HG03457 (cell line): ENCODE data around the gene CYP21A2.
"Not testable (repeated sequence)": the region's sequence is repeated elsewhere in the genome, so short reads cannot be mapped to it uniquely, and the experiment has no call there.

ENCODE experiments used
- ATAC-seq: cut with Tn5 transposase; IDR thresholded peaks from one replicate; pipeline ENCODE4 v1.9.1; 2021; ENCODE audit warnings: moderate number of reproducible peaks; ENCODE audit not compliant: unreplicated experiment

Gene CYP21A2

DNA sequence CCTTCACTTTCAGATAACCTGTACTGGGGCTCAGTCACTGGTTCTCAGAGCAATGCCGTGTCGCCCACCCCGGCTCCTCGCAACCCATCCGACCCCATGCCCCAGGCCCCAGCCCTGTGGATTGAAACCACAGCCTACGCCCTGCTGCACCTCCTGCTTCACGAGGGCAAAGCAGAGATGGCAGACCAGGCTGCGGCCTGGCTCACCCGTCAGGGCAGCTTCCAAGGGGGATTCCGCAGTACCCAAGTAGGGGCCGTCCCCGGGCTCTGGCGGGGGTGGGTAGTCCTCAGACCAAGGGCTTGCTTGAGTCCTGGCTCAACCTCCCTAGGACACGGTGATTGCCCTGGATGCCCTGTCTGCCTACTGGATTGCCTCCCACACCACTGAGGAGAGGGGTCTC is 8.7 kb upstream of the CYP21A2 start:
- not testable (repeated sequence) for ATAC-seq

DNA sequence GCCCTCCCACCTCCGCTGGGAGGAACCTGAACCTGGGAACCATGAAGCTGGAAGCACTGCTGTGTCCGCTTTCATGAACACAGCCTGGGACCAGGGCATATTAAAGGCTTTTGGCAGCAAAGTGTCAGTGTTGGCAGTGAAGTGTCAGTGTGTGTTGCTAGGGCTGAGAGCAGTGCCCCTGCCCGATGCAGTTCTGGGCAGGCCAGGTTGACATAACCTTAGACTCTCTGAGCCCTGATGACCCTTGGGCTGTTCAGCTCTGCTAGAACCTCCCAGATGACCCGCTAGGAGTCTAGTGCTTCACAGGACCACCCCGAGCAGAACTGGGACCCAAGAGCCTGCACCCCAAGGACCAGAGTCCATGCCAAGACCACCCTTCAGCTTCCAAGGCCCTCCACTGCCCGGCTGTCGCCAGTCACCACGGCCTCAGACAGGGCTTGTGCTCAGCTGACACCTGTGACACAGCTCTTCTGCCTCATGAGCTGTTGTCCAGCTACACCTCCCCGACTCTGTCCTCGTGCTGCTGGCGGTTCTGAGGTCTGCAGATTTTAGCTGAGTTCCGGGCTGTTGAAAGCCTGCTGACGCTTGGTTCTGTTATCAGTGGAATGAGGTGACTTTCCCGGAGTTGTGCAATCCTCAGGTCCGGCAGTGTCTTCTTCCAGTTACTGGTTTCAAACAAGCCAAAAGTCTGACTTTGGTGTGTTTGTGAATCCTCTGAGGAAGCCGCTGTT is 2.8 kb upstream of the CYP21A2 start:
- ATAC-seq = not testable (repeated sequence)

DNA sequence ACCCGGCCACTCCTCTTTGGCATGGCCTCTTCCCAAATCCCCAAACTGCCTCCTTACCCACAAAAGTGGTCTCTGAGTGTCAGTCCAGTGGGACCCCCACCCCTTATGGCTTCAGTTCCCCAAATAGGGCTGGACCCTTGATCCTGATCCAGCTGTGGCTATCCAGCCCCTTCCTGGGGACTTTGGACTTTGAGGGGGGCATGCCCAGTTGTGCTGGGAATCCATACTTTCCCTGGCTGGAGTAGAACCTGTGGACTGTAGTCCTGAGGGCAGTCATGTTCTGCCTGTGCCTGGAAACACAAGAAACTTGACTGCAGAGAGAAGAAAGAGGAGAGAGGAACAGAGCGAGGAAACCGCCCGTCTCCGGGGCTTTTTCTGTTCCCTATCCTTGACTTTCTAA is 1.1 kb upstream of the CYP21A2 start:
- ATAC-seq = not testable (repeated sequence)

DNA sequence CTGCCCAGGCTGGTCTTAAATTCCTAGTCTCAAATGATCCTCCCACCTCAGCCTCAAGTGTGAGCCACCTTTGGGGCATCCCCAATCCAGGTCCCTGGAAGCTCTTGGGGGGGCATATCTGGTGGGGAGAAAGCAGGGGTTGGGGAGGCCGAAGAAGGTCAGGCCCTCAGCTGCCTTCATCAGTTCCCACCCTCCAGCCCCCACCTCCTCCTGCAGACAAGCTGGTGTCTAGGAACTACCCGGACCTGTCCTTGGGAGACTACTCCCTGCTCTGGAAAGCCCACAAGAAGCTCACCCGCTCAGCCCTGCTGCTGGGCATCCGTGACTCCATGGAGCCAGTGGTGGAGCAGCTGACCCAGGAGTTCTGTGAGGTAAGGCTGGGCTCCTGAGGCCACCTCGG is 663 bp downstream of the CYP21A2 start:
- ATAC-seq = not testable (repeated sequence)

DNA sequence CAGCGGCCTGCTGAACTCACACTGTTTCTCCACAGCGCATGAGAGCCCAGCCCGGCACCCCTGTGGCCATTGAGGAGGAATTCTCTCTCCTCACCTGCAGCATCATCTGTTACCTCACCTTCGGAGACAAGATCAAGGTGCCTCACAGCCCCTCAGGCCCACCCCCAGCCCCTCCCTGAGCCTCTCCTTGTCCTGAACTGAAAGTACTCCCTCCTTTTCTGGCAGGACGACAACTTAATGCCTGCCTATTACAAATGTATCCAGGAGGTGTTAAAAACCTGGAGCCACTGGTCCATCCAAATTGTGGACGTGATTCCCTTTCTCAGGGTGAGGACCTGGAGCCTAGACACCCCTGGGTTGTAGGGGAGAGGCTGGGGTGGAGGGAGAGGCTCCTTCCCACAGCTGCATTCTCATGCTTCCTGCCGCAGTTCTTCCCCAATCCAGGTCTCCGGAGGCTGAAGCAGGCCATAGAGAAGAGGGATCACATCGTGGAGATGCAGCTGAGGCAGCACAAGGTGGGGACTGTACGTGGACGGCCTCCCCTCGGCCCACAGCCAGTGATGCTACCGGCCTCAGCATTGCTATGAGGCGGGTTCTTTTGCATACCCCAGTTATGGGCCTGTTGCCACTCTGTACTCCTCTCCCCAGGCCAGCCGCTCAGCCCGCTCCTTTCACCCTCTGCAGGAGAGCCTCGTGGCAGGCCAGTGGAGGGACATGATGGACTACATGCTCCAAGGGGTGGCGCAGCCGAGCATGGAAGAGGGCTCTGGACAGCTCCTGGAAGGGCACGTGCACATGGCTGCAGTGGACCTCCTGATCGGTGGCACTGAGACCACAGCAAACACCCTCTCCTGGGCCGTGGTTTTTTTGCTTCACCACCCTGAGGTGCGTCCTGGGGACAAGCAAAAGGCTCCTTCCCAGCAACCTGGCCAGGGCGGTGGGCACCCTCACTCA is 1.4 kb downstream of the CYP21A2 start:
- ATAC-seq = not testable (repeated sequence)

DNA sequence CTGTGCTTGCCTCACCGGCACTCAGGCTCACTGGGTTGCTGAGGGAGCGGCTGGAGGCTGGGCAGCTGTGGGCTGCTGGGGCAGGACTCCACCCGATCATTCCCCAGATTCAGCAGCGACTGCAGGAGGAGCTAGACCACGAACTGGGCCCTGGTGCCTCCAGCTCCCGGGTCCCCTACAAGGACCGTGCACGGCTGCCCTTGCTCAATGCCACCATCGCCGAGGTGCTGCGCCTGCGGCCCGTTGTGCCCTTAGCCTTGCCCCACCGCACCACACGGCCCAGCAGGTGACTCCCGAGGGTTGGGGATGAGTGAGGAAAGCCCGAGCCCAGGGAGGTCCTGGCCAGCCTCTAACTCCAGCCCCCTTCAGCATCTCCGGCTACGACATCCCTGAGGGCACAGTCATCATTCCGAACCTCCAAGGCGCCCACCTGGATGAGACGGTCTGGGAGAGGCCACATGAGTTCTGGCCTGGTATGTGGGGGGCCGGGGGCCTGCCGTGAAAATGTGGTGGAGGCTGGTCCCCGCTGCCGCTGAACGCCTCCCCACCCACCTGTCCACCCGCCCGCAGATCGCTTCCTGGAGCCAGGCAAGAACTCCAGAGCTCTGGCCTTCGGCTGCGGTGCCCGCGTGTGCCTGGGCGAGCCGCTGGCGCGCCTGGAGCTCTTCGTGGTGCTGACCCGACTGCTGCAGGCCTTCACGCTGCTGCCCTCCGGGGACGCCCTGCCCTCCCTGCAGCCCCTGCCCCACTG is 2.3 kb downstream of the CYP21A2 start:
- ATAC-seq = not testable (repeated sequence)

DNA sequence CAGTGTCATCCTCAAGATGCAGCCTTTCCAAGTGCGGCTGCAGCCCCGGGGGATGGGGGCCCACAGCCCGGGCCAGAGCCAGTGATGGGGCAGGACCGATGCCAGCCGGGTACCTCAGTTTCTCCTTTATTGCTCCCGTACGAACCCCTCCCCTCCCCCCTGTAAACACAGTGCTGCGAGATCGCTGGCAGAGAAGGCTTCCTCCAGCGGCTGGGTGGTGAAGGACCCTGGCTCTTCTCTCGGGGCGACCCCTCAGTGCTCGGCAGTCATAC is 2.8 kb downstream of the CYP21A2 start:
- not testable (repeated sequence) for ATAC-seq

DNA sequence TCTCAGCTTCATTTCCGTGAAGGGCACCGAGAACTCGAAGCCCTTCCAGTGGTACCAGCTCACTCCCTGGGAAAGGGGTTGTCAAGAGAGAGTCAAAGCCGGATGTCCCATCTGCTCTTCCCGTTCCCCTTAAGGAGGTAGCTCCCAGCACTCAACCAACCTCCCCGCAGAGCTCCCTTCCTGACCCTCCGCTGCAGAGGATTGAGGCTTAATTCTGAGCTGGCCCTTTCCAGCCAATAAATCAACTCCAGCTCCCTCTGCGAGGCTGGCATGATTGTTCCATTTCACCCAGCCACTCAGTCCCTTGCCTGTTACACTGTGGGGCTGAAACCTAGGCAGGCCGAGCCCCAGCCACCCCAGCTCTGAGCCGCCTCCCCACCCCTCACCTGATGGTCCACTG is 3.2 kb downstream of the CYP21A2 start:
- ATAC-seq = not testable (repeated sequence)

DNA sequence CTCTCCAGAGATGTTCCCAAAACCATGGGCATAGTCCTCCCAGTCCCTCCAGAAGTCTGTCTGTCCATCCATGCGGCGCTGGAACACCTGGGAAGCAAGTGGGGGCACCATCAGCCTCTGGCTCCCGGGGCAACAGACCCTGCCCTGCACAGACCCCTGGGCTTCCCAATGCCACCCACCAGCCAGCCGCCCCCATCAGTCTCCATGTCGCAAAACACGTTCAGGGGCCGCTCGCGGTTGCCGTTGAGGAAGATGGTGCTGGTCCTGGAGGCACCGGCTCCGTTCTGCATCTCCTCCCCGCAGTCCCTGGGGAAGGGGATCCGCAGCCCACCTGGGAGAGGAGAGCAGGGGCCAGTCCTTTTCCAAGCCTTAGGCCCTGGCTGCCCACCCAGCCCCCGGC is 4.1 kb downstream of the CYP21A2 start:
- ATAC-seq = not testable (repeated sequence)

DNA sequence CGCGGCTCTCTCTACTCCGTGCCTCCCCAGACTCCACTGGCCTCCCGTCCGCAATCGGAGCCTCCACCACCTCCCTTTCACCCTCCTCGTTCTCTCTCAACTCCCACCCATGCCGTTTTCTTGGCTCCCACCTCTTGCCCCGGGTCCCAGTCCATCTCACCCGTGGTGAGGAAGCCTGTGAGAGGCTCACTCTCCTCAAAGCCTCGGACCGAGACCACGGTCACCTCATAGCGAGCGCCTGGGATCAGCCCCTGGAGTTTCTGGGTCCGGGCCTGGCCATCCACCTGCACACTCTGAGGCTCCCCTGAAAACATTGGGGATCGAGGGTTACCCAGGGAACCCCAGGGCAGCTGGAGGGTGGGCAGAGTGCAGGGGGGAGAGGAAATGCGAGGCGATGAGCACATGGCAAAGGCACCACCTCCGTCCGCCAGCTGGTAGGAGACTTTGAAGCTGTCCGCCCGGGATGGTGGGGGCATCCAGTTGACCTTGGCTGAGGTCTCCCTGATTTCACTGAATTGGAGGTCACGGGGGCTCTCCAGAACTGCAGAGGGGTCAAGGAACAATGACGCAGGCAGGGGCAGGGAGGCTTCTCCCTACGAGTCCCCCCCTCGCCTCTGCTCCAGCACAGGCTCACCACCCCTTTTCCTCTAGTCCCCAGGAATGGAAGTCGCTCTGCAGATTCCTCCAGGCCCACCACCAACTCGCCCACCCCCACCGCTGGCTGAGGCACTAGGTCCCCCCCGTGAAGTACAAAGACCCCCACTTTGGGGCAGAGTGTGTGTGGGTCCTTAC is 5.6 kb downstream of the CYP21A2 start:
- not testable (repeated sequence) for ATAC-seq

DNA sequence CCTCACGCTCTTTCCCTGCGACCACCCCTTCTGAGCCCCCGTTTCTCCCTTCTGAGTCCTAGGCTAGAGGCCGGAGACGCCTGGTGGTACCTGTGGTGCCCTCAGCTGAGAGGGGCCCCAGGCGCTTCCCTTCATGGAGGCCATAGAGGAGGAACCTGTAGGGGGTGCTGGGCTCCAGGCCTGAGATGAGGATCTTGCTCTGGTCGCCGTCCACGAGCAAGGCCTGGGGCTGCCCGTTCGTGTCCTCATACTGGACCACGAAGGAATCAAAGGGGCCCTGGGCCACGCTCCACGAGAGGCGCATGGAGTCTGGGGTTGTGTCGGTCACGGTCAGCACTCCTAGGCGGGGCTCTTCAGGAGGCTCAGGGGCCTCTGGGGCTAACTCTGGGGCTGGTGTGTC is 6.7 kb downstream of the CYP21A2 start:
- not testable (repeated sequence) for ATAC-seq

DNA sequence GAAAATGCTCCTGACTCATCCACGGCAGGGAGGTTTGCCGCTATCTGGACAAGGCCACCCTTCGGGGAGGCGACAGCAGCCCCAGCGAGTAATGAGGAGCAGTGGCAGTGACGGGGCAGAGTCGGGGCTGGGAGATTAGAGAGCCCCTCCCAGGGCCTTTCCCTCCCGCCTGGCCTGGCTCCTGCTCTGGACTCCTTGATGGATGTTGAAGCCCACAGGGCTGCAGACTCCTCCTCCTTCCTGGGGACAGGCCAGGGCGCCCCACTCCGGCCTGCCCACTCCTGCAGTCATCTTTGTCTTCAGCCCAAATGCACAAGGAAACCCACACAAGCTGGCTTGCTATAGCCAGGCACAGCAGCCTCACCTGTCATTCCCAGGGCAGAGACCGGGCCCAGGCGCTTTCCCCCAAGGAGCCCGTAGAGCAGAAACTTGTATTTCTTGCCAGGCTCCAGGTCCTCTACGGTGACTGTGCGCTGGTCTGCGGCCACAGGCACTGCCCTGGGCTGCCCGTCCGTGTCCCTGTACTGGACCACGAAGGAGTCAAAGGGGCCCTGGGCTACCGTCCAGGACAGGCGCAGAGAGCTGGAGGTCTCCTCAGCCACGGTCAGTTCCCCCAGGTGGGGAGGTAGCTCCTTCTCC is 7.7 kb downstream of the CYP21A2 start:
- no peak for ATAC-seq

DNA sequence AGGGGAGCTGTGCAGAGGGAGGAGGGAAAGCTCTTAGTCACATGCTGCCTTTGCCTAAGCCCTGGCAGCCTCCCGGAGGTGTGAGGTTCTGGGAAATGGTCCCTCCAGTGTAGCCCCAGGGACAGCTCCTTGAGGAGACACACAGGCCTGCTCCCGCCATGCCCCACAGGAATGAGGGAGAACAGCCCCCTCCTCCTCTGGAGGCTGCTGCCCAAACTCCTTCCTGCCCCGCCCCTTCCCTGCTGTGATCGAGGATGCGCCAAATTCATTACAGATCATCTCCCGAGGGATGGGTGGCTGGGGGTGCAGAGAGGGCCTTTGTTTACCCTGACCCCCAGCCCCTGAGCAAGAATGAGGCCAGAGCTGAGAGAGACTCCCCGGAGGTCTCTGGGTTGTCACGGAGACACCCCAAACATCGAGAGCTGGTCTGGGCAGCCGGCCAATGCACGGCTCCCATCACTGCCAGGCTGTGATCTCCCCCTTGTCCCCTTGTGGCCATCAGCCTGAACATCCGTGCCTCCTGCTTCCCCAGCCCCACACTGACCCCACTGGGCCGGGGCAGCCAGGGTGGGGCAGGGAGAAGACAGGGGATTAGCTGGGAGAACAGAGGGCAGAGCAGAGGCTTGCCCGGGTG is 8.4 kb downstream of the CYP21A2 start:
- no peak for ATAC-seq

DNA sequence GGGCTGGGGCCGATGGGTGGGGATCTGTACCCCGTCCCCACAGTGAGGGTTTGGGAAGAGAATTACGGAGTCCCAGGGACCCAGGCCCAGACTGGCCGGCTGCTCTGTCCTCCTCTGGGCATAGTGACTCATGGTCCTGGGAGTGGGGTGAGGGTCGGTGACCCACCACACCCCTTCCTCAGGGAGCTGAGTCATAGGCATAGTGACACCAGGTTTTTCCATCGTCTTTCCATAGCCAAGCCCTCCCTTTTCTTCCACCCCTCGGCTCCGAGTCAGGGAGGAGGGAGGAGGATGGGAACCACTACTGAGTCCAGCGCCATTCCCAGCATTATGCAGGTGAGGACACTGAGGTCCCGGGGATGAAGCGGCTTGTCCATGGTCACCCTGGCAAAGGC is 8.9 kb downstream of the CYP21A2 start:
- no peak for ATAC-seq

DNA sequence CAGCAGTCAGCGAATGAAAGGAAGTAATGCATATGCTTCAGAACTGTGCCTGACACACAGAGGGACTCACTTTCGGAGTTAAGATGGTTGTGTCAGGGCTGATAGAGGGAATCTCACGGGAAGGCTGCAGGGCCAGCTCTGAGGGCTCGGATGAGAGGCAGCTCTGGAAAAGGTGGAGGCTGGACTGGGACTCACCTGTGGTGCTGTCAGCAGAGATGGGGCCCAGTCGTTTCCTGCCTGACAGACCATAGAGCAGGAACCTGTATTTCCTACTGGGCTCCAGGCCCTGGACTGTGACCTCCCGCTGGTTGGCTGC is 9.3 kb downstream of the CYP21A2 start:
- ATAC-seq = no peak

DNA sequence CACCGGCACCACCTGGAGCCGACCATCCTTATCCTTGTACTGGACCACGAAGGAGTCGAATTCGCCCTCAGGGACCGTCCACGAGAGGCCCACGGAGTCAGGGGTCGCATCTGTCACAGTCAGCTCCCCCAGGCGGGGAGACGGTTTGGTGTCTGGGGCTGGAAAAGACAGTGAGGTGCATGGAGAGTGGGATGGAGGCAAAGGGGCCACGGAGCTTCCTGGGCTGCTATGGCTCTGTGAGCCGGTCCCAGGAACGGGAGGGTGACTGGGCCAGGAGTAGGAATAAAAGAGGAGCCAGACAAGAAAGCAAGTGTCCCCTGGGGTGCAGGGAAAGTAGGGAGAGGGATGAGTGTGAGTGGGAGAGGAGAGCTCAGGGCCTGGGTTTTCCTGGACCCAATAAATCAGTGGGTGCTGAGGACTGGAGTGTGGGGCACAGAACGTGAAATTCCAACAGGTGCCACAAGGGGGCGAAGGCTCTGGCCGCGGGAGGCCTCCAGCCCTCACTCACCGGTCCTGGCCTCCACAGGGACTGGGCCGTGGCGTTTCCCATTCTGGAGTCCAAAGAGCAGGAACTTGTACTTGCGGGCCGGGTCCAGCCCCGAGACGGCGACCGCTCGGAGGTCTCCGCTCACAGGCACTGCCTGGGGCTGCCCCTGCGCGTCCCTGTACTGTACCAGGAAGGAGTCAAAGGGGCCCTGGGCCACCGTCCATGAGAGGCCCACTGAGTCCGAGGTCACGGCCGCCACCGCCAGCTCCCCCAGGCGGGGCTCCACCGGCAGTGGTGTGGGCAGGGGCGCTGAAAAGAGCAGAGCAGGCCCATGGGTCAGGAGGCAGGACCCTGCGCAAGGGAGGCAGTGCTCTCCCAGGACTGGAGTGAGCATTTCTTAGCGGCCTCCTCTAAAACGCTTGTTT is 9.9 kb downstream of the CYP21A2 start:
- ATAC-seq = no peak

DNA sequence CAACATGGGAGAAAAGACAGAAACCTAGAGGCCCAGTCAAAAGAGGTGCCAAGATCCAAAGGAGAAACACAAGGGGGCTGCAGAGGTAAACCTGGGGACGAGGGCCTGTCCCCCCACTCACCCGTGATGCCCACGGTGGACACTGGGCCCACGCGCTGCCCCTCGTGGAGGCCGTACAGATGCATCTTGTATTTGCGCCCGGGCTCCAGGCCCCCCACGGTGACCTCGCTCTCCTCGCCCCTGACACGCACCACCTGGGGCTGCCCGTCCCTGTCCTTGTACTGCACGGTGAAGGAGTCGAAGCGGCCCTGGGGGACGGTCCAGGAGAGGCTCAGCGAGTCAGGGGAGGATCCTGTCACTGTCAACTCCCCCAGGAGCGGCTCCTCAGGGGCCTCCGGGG is 10.9 kb downstream of the CYP21A2 start:
- not testable (repeated sequence) for ATAC-seq

DNA sequence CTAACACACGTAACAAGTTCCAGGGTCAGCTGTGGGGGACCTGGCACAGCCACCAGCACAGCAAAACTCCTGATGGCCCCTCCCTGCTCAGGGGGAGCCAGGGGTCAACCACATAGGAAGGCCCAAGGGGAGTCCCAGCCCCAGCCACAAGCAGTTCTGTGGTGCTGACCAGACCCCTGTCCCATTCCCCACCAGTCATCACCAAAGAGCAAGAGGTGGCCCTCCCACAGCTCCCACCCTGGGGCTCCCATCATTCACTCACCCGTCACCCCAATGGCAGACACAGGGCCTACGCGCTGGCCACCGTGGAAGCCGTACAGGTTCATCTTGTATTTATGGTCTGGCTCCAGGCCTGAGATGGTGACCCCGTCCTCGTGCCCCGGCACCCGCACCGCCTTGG is 11.5 kb downstream of the CYP21A2 start:
- ATAC-seq = not testable (repeated sequence)

DNA sequence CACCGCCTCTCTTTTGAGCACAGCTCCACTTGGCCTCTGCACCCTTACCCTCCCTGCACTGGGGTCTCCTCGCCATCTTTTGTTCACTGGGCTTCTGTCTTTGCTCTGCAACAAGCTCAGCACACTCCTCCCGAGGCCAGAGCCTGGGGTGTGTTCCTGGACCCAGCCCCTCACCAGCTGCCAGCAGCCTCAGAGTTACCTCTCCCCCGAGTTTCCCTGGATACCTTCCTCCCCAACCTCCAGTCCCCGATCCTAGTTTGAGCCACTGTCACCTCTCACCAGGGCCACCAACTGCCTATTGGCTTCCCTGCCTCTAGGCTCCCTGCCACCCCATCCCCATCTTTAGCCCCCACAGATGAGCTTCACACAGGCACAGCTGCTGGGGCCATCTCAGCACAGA is 12.3 kb downstream of the CYP21A2 start:
- ATAC-seq = no peak
